Progenitor cell of endocrine pancreas (in vitro differentiated cells): ENCODE measurements around the gene ANKS1A. TPM values are rescaled to one million over a fixed set of nuclear protein-coding genes. Genes with fewer than 3 reads are reported as not detected.
"Not testable (repeated sequence)": the region's sequence is repeated elsewhere in the genome, so short reads cannot be mapped to it uniquely, and the experiment has no call there.

Experiments
- DNase-seq: peaks from one replicate; pipeline ENCODE4 v3.0.0; 2021; ENCODE audit warnings: low spot score; ENCODE audit not compliant: unreplicated experiment
- H3K27ac Mint-ChIP-seq: 2 replicates; pipeline ENCODE4 v1.8.0; 2021; ENCODE audit warnings: mild to moderate bottlenecking, moderate library complexity, mixed read lengths
- H3K27me3 Mint-ChIP-seq: 2 replicates; pipeline ENCODE4 v1.8.0; 2021; ENCODE audit warnings: mixed read lengths
- H3K36me3 Mint-ChIP-seq: 2 replicates; pipeline ENCODE4 v1.8.0; 2022; ENCODE audit warnings: mixed read lengths; ENCODE audit not compliant: insufficient read depth
- H3K4me1 Mint-ChIP-seq: 2 replicates; pipeline ENCODE4 v1.8.0; 2021; ENCODE audit warnings: low read depth, mixed read lengths
- H3K4me3 Mint-ChIP-seq: 2 replicates; pipeline ENCODE4 v1.8.0; 2021; ENCODE audit warnings: low read depth, mild to moderate bottlenecking, moderate library complexity, mixed read lengths
- H3K9me3 Mint-ChIP-seq: 2 replicates; pipeline ENCODE4 v1.8.0; 2021; ENCODE audit warnings: low read depth, mixed read lengths
- total RNA-seq: library from RNA; stranded (reverse); gene quantifications from 2 replicates; pipeline ENCODE4 v1.2.1, GENCODE V29; 2021
- TF ChIP-seq, protein P1 (sequence below): fragments of 200-600 bp; sonication (generic); IDR thresholded peaks from one replicate; pipeline ENCODE4 v1.5.0; 2021; ENCODE audit warnings: antibody characterized with exemption, mild to moderate bottlenecking; ENCODE audit not compliant: unreplicated experiment

Gene ANKS1A
- total RNA-seq, 1 donor from 2014 or later = 36.4 TPM

DNA sequence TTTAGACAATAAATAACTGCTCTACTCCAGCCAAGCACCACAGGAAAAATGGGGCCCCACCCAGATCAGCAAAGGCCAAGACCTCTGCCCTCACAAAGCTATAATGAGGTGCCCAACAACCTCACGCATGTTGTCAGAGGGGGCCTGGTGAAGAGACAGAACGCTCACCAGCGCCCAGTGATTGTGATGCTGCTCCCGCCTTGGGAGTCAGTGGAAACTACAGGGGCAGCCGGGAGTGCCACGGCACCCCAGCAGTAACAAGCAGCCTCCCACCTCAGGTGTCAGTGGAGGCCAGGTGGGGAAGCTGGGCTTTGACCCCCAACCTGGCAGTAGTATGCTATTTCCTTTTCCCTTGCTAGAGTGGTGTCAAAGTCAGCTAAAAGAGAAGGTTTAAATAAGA lies 204.7 kb downstream of the ANKS1A start:
- peaks cover 20% of the 10 kb centered on the region for H3K4me1 Mint-ChIP-seq
- DNase-seq = no peak
- no peaks in the 10 kb centered on the region for H3K9me3 Mint-ChIP-seq
- TF ChIP-seq, protein P1, sequence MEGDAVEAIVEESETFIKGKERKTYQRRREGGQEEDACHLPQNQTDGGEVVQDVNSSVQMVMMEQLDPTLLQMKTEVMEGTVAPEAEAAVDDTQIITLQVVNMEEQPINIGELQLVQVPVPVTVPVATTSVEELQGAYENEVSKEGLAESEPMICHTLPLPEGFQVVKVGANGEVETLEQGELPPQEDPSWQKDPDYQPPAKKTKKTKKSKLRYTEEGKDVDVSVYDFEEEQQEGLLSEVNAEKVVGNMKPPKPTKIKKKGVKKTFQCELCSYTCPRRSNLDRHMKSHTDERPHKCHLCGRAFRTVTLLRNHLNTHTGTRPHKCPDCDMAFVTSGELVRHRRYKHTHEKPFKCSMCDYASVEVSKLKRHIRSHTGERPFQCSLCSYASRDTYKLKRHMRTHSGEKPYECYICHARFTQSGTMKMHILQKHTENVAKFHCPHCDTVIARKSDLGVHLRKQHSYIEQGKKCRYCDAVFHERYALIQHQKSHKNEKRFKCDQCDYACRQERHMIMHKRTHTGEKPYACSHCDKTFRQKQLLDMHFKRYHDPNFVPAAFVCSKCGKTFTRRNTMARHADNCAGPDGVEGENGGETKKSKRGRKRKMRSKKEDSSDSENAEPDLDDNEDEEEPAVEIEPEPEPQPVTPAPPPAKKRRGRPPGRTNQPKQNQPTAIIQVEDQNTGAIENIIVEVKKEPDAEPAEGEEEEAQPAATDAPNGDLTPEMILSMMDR = no peak
- no peaks in the 10 kb centered on the region for H3K27me3 Mint-ChIP-seq
- H3K27ac Mint-ChIP-seq = peak overlapping the region; percentile 65
- no peak overlapping the region for H3K4me3 Mint-ChIP-seq
- H3K36me3 Mint-ChIP-seq = peaks cover 7% of the 10 kb centered on the region

DNA sequence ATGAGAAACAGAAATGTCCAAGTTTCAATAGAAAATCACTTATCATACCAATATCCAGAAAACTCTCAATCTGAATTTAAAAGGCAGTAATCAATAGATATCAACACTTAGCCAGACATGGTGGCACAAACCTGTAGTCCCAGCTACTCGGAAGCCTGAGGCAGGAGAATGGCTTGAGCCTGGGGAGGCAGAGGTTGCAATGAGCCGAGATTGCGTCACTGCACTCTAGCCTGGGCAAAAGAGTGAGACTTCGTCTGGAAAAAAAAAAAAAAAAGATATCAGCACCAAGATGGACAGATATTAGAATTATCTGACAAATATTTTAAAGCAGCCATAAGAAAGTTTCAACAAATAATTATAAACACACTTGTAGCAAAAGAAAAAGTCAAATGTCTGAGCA lies 205.1 kb downstream of the ANKS1A start:
- no peak overlapping the region for H3K27ac Mint-ChIP-seq

GRCh38 chr6:35096129-35096862 lies 207.2 kb downstream of the ANKS1A start:
- Mint-ChIP-seq H3K9me3 (no peaks in the 10 kb centered on the region), H3K4me3 (no peak overlapping the region), H3K27ac (no peak overlapping the region), H3K27me3 (no peaks in the 10 kb centered on the region), H3K4me1 (peaks cover 20% of the 10 kb centered on the region), H3K36me3 (peaks cover 3% of the 10 kb centered on the region)
- TF ChIP-seq, protein P1 = no peak
- no peak for DNase-seq

More for the DNA sequence above, 205.1 kb downstream of the ANKS1A start:
- no peaks in the 10 kb centered on the region for H3K27me3 Mint-ChIP-seq
- no peak overlapping the region for H3K4me3 Mint-ChIP-seq
- DNase-seq = no peak
- peaks cover 20% of the 10 kb centered on the region for H3K4me1 Mint-ChIP-seq
- peaks cover 7% of the 10 kb centered on the region for H3K36me3 Mint-ChIP-seq
- TF ChIP-seq, protein P1 = no peak
- no peaks in the 10 kb centered on the region for H3K9me3 Mint-ChIP-seq

- Mint-ChIP-seq H3K27ac (no peak overlapping the region), H3K36me3 (peaks cover 3% of the 10 kb centered on the region), H3K4me3 (no peak overlapping the region), H3K27me3 (no peaks in the 10 kb centered on the region), H3K4me1 (peaks cover 11% of the 10 kb centered on the region), H3K9me3 (no peaks in the 10 kb centered on the region)
- TF ChIP-seq, protein P1 = no peak
- no peak for DNase-seq
Observed at GRCh38 chr6:35099116-35099515, 210.1 kb downstream of the ANKS1A start.

GRCh38 chr6:35105078-35105477 lies 216.0 kb downstream of the ANKS1A start:
- Mint-ChIP-seq H3K27ac (no peak overlapping the region), H3K27me3 (no peaks in the 10 kb centered on the region), H3K4me1 (peaks cover 9% of the 10 kb centered on the region), H3K9me3 (peaks cover 12% of the 10 kb centered on the region), H3K36me3 (peaks cover 8% of the 10 kb centered on the region), H3K4me3 (no peak overlapping the region)
- DNase-seq = no peak
- TF ChIP-seq, protein P1 = no peak

- DNase-seq, H3K27ac Mint-ChIP-seq, H3K4me1 Mint-ChIP-seq, H3K4me3 Mint-ChIP-seq, H3K36me3 Mint-ChIP-seq, H3K27me3 Mint-ChIP-seq: not testable (repeated sequence)
- peaks cover 13% of the 10 kb centered on the region for H3K9me3 Mint-ChIP-seq
Observed at GRCh38 chr6:35106061-35106460, 217.0 kb downstream of the ANKS1A start.

GRCh38 chr6:35107208-35107607 lies 218.2 kb downstream of the ANKS1A start:
- not testable (repeated sequence) for H3K27ac Mint-ChIP-seq, H3K4me3 Mint-ChIP-seq, H3K4me1 Mint-ChIP-seq, DNase-seq, H3K36me3 Mint-ChIP-seq, H3K27me3 Mint-ChIP-seq
- H3K9me3 Mint-ChIP-seq = peaks cover 20% of the 10 kb centered on the region

GRCh38 chr6:35107761-35108160 lies 218.7 kb downstream of the ANKS1A start:
- not testable (repeated sequence) for H3K27me3 Mint-ChIP-seq, DNase-seq, H3K4me3 Mint-ChIP-seq, H3K4me1 Mint-ChIP-seq, H3K36me3 Mint-ChIP-seq
- peak overlapping the region; percentile 50 for H3K27ac Mint-ChIP-seq
- H3K9me3 Mint-ChIP-seq = peaks cover 21% of the 10 kb centered on the region
